Liver (tissue), 3 donors: ENCODE results near the gene DRGX.

Experiments used
- EGR1 ChIP-seq, 2 donors: IDR thresholded peaks; 2 replicates each; pipeline ENCODE4 v1.6.1; 2016 to 2018; ENCODE audit warnings: antibody characterized with exemption in 2 of 2, low read depth in 2 of 2
- FOXA2 ChIP-seq: IDR thresholded peaks from 2 replicates; pipeline ENCODE4 v1.6.1; 2016; ENCODE audit warnings: antibody characterized with exemption
- HNF4A ChIP-seq, 2 donors: conservative IDR thresholded peaks; 2 replicates each; pipeline ENCODE4 v1.6.1; 2016; ENCODE audit warnings: antibody characterized with exemption in 2 of 2, mild to moderate bottlenecking in 2 of 2
- JUND ChIP-seq, 2 donors: IDR thresholded peaks; 2 replicates each; pipeline ENCODE4 v1.6.1; 2016; ENCODE audit warnings: antibody characterized with exemption in 2 of 2
- REST ChIP-seq: IDR thresholded peaks from 2 replicates; pipeline ENCODE4 v1.6.1; 2016; ENCODE audit warnings: antibody characterized with exemption, mild to moderate bottlenecking
- SP1 ChIP-seq: IDR thresholded peaks from 2 replicates; pipeline ENCODE4 v1.6.1; 2018; ENCODE audit warnings: antibody characterized with exemption, mild to moderate bottlenecking
- YY1 ChIP-seq: IDR thresholded peaks from 2 replicates; pipeline ENCODE4 v1.6.1; 2016; ENCODE audit warnings: antibody characterized with exemption, mild to moderate bottlenecking
- TF ChIP-seq, protein P1 (sequence below): fragments of 150-350 bp; IDR thresholded peaks from 2 replicates; pipeline ENCODE4 v1.5.1; 2017; ENCODE audit warnings: improper control_type of control experiment, low read depth, low read length; ENCODE audit not compliant: missing input control
- donor health status: healthy.
- donor health status: healthy.

GRCh38 chr10:49325131-49325915 lies 70.6 kb downstream of the DRGX start:
- no peak for TF ChIP-seq YY1
- TF ChIP-seq, protein P1, sequence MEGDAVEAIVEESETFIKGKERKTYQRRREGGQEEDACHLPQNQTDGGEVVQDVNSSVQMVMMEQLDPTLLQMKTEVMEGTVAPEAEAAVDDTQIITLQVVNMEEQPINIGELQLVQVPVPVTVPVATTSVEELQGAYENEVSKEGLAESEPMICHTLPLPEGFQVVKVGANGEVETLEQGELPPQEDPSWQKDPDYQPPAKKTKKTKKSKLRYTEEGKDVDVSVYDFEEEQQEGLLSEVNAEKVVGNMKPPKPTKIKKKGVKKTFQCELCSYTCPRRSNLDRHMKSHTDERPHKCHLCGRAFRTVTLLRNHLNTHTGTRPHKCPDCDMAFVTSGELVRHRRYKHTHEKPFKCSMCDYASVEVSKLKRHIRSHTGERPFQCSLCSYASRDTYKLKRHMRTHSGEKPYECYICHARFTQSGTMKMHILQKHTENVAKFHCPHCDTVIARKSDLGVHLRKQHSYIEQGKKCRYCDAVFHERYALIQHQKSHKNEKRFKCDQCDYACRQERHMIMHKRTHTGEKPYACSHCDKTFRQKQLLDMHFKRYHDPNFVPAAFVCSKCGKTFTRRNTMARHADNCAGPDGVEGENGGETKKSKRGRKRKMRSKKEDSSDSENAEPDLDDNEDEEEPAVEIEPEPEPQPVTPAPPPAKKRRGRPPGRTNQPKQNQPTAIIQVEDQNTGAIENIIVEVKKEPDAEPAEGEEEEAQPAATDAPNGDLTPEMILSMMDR = no peak
- TF ChIP-seq EGR1 (IDR thresholded peaks at IDR 0.05; ENCODE audit: low read depth in 2 of 2) = no peak
- no peak for TF ChIP-seq REST
- no peak for TF ChIP-seq JUND (IDR thresholded peaks at IDR 0.05)
- no peak for TF ChIP-seq SP1
- no peak for TF ChIP-seq FOXA2
- no peak for TF ChIP-seq HNF4A (conservative IDR thresholded peaks at IDR 0.05)
